B cell (primary cell): Measurements from ENCODE around the gene JRKL. TPM values are rescaled to one million over a fixed set of nuclear protein-coding genes. Genes with fewer than 3 reads are reported as not detected.

ENCODE experiments used
- ATAC-seq: fragments of 200-7000 bp; cut with Tn5 transposase; one replicate; pipeline ENCODE4 v1.10.0; 2021; ENCODE audit warnings: low read depth, mild to moderate bottlenecking, moderate number of reproducible peaks, moderate library complexity
- CTCF ChIA-PET: fragments of 350-600 bp; sonication (Branson Sonifier 250); formaldehyde crosslinking; loops from one replicate; lab custom pipeline; 2021; ENCODE audit warnings: antibody characterized with exemption, inconsistent platforms; lab: Charles Lee
- POLR2A ChIA-PET: fragments of 350-600 bp; sonication (Branson Sonifier 250); formaldehyde crosslinking; loops from one replicate; lab custom pipeline; 2021; ENCODE audit warnings: antibody characterized with exemption; lab: Charles Lee
- DNase-seq: peaks from one replicate; pipeline ENCODE4 v3.0.0; 2013
- H2AFZ ChIP-seq: 2 replicates; pipeline ENCODE4 v1.6.1; 2012; ENCODE audit warnings: mild to moderate bottlenecking, low read depth, low read length; ENCODE audit not compliant: insufficient read depth, poor library complexity, severe bottlenecking
- H3K27ac ChIP-seq, 2 donors: 1 replicate in 1 of 2; 2 replicates in 1 of 2; pipeline ENCODE4 v1.5.1; 2012 to 2013; ENCODE audit warnings: low read length in 2 of 2, mild to moderate bottlenecking in 2 of 2, moderate library complexity in 1 of 2
- H3K27me3 ChIP-seq, 4 experiments: fragments of 200-600 bp in 1 of 4; sonication (generic) in 1 of 4; replicated peaks in 1 of 4; 1 replicate in 2 of 4; 2 replicates in 2 of 4; pipeline versions ENCODE4 v1.6.1 to v1.7.0; 2013 to 2016; ENCODE audit warnings: low read length in 3 of 4, mild to moderate bottlenecking in 2 of 4, mixed read lengths in 1 of 4, moderate library complexity in 1 of 4; ENCODE audit not compliant: insufficient read depth in 4 of 4, control insufficient read depth in 3 of 4; ENCODE audit errors: control extremely low read depth in 1 of 4
- H3K36me3 ChIP-seq, 2 experiments: replicated peaks in 1 of 2; 1 replicate in 1 of 2; 2 replicates in 1 of 2; pipeline versions ENCODE4 v1.6.1 to v1.7.1; 2013; ENCODE audit warnings: low read length in 1 of 2; ENCODE audit not compliant: insufficient read depth in 2 of 2, control insufficient read depth in 1 of 2; ENCODE audit errors: control extremely low read depth in 1 of 2, extremely low read depth in 1 of 2
- H3K4me1 ChIP-seq, 2 donors: fragments of 200-600 bp in 1 of 2; sonication (generic) in 1 of 2; 1 replicate in 1 of 2; 2 replicates in 1 of 2; pipeline versions ENCODE4 v1.5.1 to v1.6.1; 2013 to 2017; ENCODE audit warnings: low read length in 2 of 2; ENCODE audit not compliant: control insufficient read depth in 2 of 2, insufficient read depth in 2 of 2
- H3K4me2 ChIP-seq: replicated peaks from 2 replicates; pipeline ENCODE3; 2012; ENCODE audit warnings: mild to moderate bottlenecking, low read depth, low read length; ENCODE audit not compliant: poor library complexity, severe bottlenecking
- H3K4me3 ChIP-seq, 5 experiments: fragments of 200-600 bp in 1 of 5; sonication (generic) in 1 of 5; 1 replicate in 3 of 5; 2 replicates in 2 of 5; pipeline versions ENCODE4 v1.5.1 to v1.7.0; 2011 to 2016; ENCODE audit warnings: low read length in 4 of 5, mild to moderate bottlenecking in 4 of 5, low read depth in 2 of 5, control low read depth in 1 of 5, moderate library complexity in 1 of 5; ENCODE audit not compliant: insufficient read depth in 1 of 5; ENCODE audit errors: control extremely low read depth in 1 of 5, extremely low read depth in 1 of 5
- H3K79me2 ChIP-seq: fragments of 200-600 bp; sonication (generic); one replicate; pipeline ENCODE4 v1.6.0; 2016; ENCODE audit warnings: low read length; ENCODE audit not compliant: control insufficient read depth, insufficient read depth
- H3K9ac ChIP-seq: fragments of 200-600 bp; sonication (generic); 2 replicates; pipeline ENCODE4 v1.6.1; 2017; ENCODE audit warnings: mild to moderate bottlenecking, low read length, moderate library complexity
- H3K9me3 ChIP-seq, 3 donors: one replicate each; pipeline versions ENCODE4 v1.6.1 to v1.7.1; 2013; ENCODE audit warnings: low read length in 2 of 3; ENCODE audit not compliant: control insufficient read depth in 2 of 3, insufficient read depth in 1 of 3; ENCODE audit errors: control extremely low read depth in 1 of 3
- H4K20me1 ChIP-seq: 2 replicates; pipeline ENCODE4 v1.6.0; 2012; ENCODE audit warnings: mild to moderate bottlenecking, low read length; ENCODE audit not compliant: insufficient read depth, control insufficient read depth, poor library complexity, severe bottlenecking
- H3K27ac Mint-ChIP-seq: one replicate; pipeline ENCODE4 v1.8.0; 2021; ENCODE audit warnings: mixed read lengths
- H3K27me3 Mint-ChIP-seq: one replicate; pipeline ENCODE4 v1.8.0; 2021; ENCODE audit warnings: mixed read lengths
- H3K4me1 Mint-ChIP-seq: one replicate; pipeline ENCODE4 v1.8.0; 2021; ENCODE audit warnings: mixed read lengths
- H3K4me3 Mint-ChIP-seq: one replicate; pipeline ENCODE4 v1.8.0; 2021; ENCODE audit warnings: mixed read lengths
- H3K9me3 Mint-ChIP-seq: one replicate; pipeline ENCODE4 v1.8.0; 2022; ENCODE audit warnings: mixed read lengths; ENCODE audit not compliant: insufficient read depth
- EZH2 ChIP-seq: IDR thresholded peaks from 2 replicates; pipeline ENCODE4 v1.6.1; 2012; ENCODE audit warnings: borderline replicate concordance, low read depth, mild to moderate bottlenecking, moderate library complexity, low read length; ENCODE audit not compliant: insufficient read depth, poor library complexity, severe bottlenecking
- WGBS: methylation state at CpG from one replicate; pipeline ENCODE4 v1.1.5; 2013; ENCODE audit warnings: missing lambda C conversion rate; ENCODE audit not compliant: insufficient coverage; 5-methylcytosine and 5-hydroxymethylcytosine counted together
- intact Hi-C: fragments of 100-400 bp; cut with micrococcal nuclease; formaldehyde crosslinking; loops from one replicate; pipeline ENCODE4 v1.10.0; 2022
- polyA plus RNA-seq: library from polyadenylated mRNA; depleted of rRNA; stranded (reverse); fragments of >200 nt; gene quantifications from 2 replicates; pipeline ENCODE4 v1.2.3, GENCODE V29; 2012
- total RNA-seq, 2 donors: library from RNA; stranded (reverse); fragments of 120-200 nt in 1 of 2; gene quantifications; 1 replicate in 1 of 2; 2 replicates in 1 of 2; pipeline versions ENCODE4 v1.2.3 to v1.2.4, GENCODE V29; 2013 to 2022
- TF ChIP-seq, protein P1 (sequence below): fragments of 200-600 bp; IDR thresholded peaks from one replicate; pipeline ENCODE4 v1.8.0; 2022; ENCODE audit warnings: antibody characterized with exemption, mild to moderate bottlenecking

The JRKL gene
- total and polyA plus RNA-seq, 2 donors (not counting 1 experiment from before 2014, with no cell fraction given), result 2.1 to 12.9 TPM

DNA sequence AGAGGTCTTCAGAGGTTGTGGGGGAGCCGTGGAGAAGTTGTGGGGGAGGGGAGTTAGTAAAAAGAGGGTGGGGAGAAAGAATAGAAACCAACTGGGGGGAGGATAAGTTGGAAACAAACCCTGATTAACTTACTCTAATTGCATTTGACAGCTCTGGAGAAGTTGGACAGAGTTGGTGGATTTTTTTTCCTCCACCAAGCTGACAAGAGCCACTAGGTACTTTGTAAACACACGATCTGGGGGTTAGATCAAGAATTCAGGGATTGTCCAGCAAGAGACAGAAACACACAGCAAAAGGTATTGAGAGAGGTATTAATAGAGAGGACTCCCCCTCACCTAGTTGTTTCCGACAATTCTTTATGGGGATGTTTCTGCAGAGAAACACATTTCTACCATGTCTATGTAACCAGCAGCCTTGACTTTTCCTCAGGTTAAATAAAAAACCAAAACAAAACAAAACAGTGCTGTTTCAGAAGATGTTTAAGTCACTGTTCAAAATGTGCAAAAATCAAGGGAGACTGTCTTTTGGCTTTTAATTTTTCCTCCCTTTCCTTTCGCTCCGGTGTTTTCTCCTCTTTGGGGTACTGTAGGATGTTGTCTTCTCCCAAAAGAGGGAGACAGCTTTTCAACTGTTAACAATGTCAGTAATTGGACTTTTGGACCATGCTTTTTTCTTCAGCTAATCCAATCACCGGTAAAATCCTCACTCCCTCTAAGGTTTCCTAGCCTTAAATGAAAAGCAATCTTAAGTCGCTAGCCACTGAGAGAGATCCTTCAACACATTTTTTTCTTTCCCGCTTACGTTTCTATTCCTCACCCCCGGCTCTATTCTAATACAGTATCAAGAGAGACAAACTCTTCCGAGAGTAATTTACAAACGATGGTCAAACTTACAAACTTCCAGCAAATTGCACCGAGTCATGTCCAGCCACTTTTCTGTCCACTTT is 47.5 kb upstream of the JRKL start:
- TF ChIP-seq, protein P1, sequence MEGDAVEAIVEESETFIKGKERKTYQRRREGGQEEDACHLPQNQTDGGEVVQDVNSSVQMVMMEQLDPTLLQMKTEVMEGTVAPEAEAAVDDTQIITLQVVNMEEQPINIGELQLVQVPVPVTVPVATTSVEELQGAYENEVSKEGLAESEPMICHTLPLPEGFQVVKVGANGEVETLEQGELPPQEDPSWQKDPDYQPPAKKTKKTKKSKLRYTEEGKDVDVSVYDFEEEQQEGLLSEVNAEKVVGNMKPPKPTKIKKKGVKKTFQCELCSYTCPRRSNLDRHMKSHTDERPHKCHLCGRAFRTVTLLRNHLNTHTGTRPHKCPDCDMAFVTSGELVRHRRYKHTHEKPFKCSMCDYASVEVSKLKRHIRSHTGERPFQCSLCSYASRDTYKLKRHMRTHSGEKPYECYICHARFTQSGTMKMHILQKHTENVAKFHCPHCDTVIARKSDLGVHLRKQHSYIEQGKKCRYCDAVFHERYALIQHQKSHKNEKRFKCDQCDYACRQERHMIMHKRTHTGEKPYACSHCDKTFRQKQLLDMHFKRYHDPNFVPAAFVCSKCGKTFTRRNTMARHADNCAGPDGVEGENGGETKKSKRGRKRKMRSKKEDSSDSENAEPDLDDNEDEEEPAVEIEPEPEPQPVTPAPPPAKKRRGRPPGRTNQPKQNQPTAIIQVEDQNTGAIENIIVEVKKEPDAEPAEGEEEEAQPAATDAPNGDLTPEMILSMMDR, result no peak
- no peak for TF ChIP-seq EZH2
- intact Hi-C loops, result loop anchor here (2.0 to 5.0 kb wide), 4 partner anchors 155 to 1190 kb away; partner anchors contain the start of gene CEP57
- Histone ChIP-seq H4K20me1 (peaks cover 5% of the 10 kb centered on the region), H3K4me1 (peaks cover 46 to 52% of the 10 kb centered on the region in 2 donors), H3K36me3 (no peaks in the 10 kb centered on the region), H3K79me2 (peaks cover 54% of the 10 kb centered on the region), H3K27ac (peak overlapping the region; percentile 45 to 75), H3K4me2 (peak overlapping the region; percentile 93), H2AFZ (peak overlapping the region; percentile 83), H3K9me3 (no peaks in the 10 kb centered on the region), H3K27me3 (no peaks in the 10 kb centered on the region), H3K9ac (peak overlapping the region; percentile 97), H3K4me3 (peak overlapping the region; percentile 82 to 100 (median 92))
- no peak for DNase-seq
- ATAC-seq, result no peak
- Mint-ChIP-seq H3K4me1 (peaks cover 60% of the 10 kb centered on the region), H3K27me3 (no peaks in the 10 kb centered on the region), H3K27ac (peak overlapping the region; percentile 95), H3K9me3 (no peaks in the 10 kb centered on the region), H3K4me3 (peak overlapping the region; percentile 99)
- CTCF ChIA-PET, result interaction anchor here (0.6 to 12.0 kb wide), 102 partner anchors 8 to 1275 kb away, joined by 3 to 290 read pairs (median 5); partner anchors contain the start of genes CCDC82, CEP57, FAM76B and JRKL
- POLR2A ChIA-PET, result interaction anchor here (0.6 to 3.6 kb wide), 18 partner anchors 47 to 1111 kb away, joined by 3 to 26 read pairs (median 4); partner anchors contain the start of genes CCDC82 and JRKL
- 0% methylated on average over 8 of the region's 13 CpGs for WGBS
